Aorta (tissue), 5 donors: ENCODE measurements around the gene ABLIM2. TPM values are rescaled to one million over a fixed set of nuclear protein-coding genes. Genes with fewer than 3 reads are reported as not detected.

Experiments used
- ATAC-seq: fragments of 200-7000 bp; cut with Tn5 transposase; one replicate; pipeline ENCODE4 v1.9.1; 2022; ENCODE audit warnings: moderate library complexity; ENCODE audit not compliant: low FRiP score
- DNase-seq, 2 donors: peaks; one replicate each; pipeline ENCODE4 v3.0.0-alpha.2; 2020
- H3K27ac ChIP-seq, 2 donors: one replicate each; pipeline ENCODE4 v1.5.1; 2013; ENCODE audit warnings: low read length in 2 of 2, mild to moderate bottlenecking in 2 of 2, moderate library complexity in 2 of 2, control low read depth in 1 of 2, inconsistent platforms in 1 of 2, low read depth in 1 of 2
- H3K27me3 ChIP-seq, 2 donors: one replicate each; pipeline ENCODE4 v1.6.1; 2013; ENCODE audit warnings: control low read depth in 1 of 2, low read length in 1 of 2, mild to moderate bottlenecking in 1 of 2, moderate library complexity in 1 of 2; ENCODE audit not compliant: insufficient read depth in 2 of 2, control insufficient read depth in 1 of 2
- H3K36me3 ChIP-seq, 2 donors: one replicate each; pipeline ENCODE4 v1.6.1; 2013; ENCODE audit warnings: control low read depth in 1 of 2, low read length in 1 of 2, mild to moderate bottlenecking in 1 of 2; ENCODE audit not compliant: insufficient read depth in 2 of 2, control insufficient read depth in 1 of 2
- H3K4me1 ChIP-seq, 2 donors: one replicate each; pipeline ENCODE4 v1.6.1; 2013; ENCODE audit warnings: low read length in 2 of 2, control low read depth in 1 of 2, mild to moderate bottlenecking in 1 of 2, moderate library complexity in 1 of 2; ENCODE audit not compliant: insufficient read depth in 2 of 2, control insufficient read depth in 1 of 2
- H3K4me3 ChIP-seq, 2 donors: one replicate each; pipeline ENCODE4 v1.5.1; 2013; ENCODE audit warnings: low read length in 2 of 2, control low read depth in 1 of 2, mild to moderate bottlenecking in 1 of 2
- H3K9me3 ChIP-seq: one replicate; pipeline ENCODE4 v1.6.1; 2013; ENCODE audit warnings: mild to moderate bottlenecking, low read length; ENCODE audit not compliant: control insufficient read depth
- WGBS, 2 donors: extraction: QIAGEN DNeasy Blood & Tissue Kit; methylation state at CpG; one replicate each; pipeline ENCODE4 v1.1.7; 2013; 5-methylcytosine and 5-hydroxymethylcytosine counted together
- intact Hi-C, 2 donors: fragments of 100-400 bp; cut with DNase I; formaldehyde crosslinking; loops; one replicate each; pipeline versions ENCODE4 v1.14.2 to v1.15.0; 2022
- polyA plus RNA-seq, 2 donors: library from polyadenylated mRNA; stranded (reverse); fragments of 200-250 nt; gene quantifications; one replicate each; pipeline ENCODE4 v1.2.3, GENCODE V29; 2013
- total RNA-seq, 2 donors: library from RNA; stranded (reverse); fragmentation: NEBNext Ultra II Directional; extraction: Animal tissue kit (Norgen Biotek cat#: 25700); gene quantifications; one replicate each; pipeline ENCODE4 v1.2.1, GENCODE V29; 2021
- donor health status: healthy with polysubstance abuse.
- donor health status: Bipolar disorder and iron deficiency.
- donor health status: DM: no; HTN: no; CAD: no.
- donor health status: DM: no; HTN: no; CAD: no.
- donor health status: DM: yes; HTN: yes; CAD: no.

Gene ABLIM2
- total and polyA plus RNA-seq, 4 donors = 5.3 to 20.2 (median 11.1) TPM

DNA sequence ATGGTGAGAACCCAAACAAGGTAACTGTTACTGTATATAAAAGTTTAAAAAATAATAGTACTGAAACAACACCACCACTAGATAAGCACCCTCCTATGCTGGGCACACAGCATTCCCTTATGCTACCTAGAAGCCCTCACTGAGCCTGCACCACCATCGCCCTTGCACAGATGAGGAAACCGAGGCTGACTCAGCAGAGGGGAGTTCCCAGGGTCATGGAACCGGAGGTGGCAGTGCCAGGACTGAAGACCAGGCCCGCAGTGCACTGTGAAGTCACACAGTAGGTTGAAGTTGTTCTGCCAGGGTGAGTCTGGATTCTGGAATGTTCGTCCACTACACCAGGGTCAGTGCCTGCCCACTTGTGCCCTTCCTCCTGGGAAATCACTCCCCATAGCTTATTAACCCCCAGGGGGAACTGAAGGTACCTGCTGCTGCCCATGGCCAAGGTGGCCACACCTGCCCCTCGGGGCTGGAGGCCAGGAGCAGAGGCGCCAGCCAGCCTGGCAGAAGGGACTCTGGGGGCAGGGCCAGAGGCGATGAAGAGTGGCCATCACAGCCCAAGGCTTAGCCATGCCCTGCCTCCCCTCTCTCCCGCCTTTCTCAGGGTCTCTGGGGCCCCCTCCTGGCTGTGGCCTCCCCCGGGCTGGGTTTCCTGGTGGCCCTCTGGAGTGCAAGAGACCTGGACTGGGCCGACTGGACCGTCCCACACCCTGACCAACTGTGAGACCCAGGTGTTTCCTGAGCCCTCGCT lies 15.1 kb upstream of the ABLIM2 start:
- 80 to 86% methylated on average over 11 to 13 of the region's 13 CpGs for WGBS, 2 donors
- H3K4me3 ChIP-seq = no peak overlapping the region
- ATAC-seq (peak; percentile 12), DNase-seq (no peak)
- no peaks in the 10 kb centered on the region for H3K4me1 ChIP-seq
- H3K9me3 ChIP-seq = no peaks in the 10 kb centered on the region
- no peak overlapping the region for H3K27ac ChIP-seq
- intact Hi-C loops = no loop called here
- H3K36me3 ChIP-seq = no peaks in the 10 kb centered on the region
- H3K27me3 ChIP-seq = no peaks in the 10 kb centered on the region

DNA sequence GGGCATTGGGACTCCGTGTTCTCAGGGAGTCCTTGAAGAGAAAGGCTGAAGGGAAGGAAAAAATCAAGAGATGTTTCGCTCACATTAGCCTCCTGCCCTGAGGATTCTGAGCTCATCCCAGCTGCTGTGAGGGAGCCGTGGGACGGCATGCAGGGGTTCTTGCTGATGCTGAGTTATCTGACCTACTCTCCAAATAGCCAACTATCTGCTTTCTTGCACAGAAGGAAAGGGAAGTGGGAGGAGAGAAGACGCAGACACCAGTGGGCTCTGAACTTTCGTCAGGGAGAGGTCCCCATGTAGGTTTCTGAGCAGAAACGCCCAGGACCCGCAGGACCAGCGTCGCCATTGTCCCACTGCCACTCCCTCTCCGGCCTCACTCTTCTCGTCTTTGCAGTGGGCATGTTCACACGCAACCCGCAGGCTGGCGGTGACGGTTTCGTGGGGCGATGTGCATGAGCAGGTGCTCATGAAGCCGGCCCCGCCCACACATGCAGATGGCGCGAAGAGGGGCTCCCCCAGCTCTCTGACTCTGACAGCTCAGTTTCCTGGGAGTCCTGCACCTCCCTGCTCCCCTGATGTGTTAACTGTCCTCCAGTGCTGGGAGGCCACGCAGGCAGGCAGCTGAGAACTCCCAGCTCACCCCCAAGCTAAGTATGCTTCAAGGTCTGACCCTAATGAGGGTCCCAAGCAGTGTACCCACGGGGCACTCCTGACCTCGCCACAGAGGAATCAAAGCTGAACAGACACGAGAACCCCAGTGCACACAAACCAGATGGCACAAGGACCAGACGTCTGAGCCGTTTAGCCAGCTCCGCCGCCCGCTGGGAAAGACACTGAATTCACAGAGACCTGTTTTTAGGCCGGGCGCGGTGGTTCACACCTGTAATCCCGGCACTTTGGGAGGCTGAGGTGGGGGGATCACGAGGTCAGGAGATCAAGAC lies 13.6 kb upstream of the ABLIM2 start:
- Histone ChIP-seq H3K9me3 (no peaks in the 10 kb centered on the region), H3K4me3 (no peak overlapping the region), H3K27me3 (no peaks in the 10 kb centered on the region), H3K27ac (no peak overlapping the region), H3K36me3 (no peaks in the 10 kb centered on the region), H3K4me1 (no peaks in the 10 kb centered on the region)
- intact Hi-C loops = no loop called here
- WGBS, 2 donors = 80 to 83% methylated on average over 36 of the region's 36 CpGs
- DNase-seq (no peak), ATAC-seq (no peak)

DNA sequence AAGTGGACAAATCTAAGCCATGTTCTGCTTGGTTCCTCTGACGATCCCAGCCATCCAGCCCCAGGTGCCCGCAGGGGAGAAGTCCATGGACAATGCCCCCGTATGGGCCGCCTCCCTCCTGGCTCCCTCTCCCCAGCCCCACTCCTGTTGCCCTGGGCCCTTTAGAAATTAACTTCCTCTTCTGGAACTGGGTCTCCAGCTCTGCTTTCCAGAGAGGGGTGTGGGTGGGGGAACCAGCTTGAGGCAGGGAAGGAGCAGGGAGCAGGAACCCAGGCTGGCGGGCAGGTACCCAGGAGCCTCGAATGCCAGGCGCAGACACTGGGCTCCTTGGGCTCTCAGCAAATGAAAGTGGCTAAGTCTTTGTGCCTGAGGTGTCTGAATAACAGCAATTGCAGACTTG lies 12.7 kb upstream of the ABLIM2 start:
- H3K36me3 ChIP-seq = no peaks in the 10 kb centered on the region
- H3K27me3 ChIP-seq = no peaks in the 10 kb centered on the region
- DNase-seq = no peak
- intact Hi-C loops = no loop called here
- H3K4me3 ChIP-seq = no peak overlapping the region
- no peaks in the 10 kb centered on the region for H3K4me1 ChIP-seq
- 94 to 96% methylated on average over 7 of the region's 7 CpGs for WGBS, 2 donors
- H3K9me3 ChIP-seq = no peaks in the 10 kb centered on the region
- no peak for ATAC-seq
- H3K27ac ChIP-seq = no peak overlapping the region

DNA sequence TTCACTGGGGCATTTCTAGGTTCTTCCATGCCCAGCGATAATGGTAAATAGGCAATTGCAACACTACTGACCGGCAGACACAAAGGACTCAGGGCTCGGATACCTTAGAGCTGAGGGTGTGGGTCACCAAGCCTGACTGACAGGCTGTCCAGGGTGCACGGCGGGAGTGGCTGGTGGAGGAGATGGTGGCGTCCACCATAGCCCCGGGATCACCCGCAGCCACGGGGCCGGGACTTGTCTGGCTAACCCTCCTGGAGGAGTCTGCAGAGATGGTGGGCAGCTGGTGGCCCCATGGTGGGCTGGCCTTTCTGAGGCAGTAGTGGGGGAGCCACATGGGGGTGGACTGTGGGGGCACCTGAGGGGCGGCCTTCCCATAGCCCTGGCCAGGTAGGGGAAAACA lies 11.7 kb upstream of the ABLIM2 start:
- H3K9me3 ChIP-seq = no peaks in the 10 kb centered on the region
- no peaks in the 10 kb centered on the region for H3K27me3 ChIP-seq
- H3K4me3 ChIP-seq = no peak overlapping the region
- H3K4me1 ChIP-seq = no peaks in the 10 kb centered on the region
- 95 to 96% methylated on average over 11 of the region's 11 CpGs for WGBS, 2 donors
- H3K36me3 ChIP-seq = no peaks in the 10 kb centered on the region
- ATAC-seq (no peak), DNase-seq (peak in 1 of 2 donors; percentile 67)
- intact Hi-C loops = no loop called here
- no peak overlapping the region for H3K27ac ChIP-seq

DNA sequence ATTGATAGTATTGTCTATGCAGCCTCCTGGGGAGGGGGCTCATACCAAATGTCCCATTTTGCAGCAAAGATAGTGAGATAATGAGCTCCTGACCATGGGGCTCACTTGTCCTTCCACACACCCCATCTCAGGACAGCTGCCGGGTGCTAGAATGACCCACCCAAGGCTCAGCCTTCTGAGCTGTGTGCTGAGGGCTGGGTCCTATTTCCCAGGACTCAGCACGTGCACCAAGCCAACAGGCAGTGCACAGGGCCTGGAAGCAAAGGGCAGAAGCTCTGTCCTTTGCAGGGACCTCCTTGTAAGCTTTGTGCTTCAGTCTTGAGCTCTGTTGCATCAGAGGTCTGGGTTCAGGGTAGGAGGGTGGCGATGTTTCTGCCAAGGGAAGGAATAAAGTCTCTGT lies 11.2 kb upstream of the ABLIM2 start:
- no peaks in the 10 kb centered on the region for H3K36me3 ChIP-seq
- H3K27me3 ChIP-seq = no peaks in the 10 kb centered on the region
- DNase-seq = no peak
- no peak overlapping the region for H3K4me3 ChIP-seq
- no peak for ATAC-seq
- no peaks in the 10 kb centered on the region for H3K9me3 ChIP-seq
- H3K27ac ChIP-seq = no peak overlapping the region
- 88 to 90% methylated on average over 3 of the region's 3 CpGs for WGBS, 2 donors
- intact Hi-C loops = no loop called here
- H3K4me1 ChIP-seq = no peaks in the 10 kb centered on the region

DNA sequence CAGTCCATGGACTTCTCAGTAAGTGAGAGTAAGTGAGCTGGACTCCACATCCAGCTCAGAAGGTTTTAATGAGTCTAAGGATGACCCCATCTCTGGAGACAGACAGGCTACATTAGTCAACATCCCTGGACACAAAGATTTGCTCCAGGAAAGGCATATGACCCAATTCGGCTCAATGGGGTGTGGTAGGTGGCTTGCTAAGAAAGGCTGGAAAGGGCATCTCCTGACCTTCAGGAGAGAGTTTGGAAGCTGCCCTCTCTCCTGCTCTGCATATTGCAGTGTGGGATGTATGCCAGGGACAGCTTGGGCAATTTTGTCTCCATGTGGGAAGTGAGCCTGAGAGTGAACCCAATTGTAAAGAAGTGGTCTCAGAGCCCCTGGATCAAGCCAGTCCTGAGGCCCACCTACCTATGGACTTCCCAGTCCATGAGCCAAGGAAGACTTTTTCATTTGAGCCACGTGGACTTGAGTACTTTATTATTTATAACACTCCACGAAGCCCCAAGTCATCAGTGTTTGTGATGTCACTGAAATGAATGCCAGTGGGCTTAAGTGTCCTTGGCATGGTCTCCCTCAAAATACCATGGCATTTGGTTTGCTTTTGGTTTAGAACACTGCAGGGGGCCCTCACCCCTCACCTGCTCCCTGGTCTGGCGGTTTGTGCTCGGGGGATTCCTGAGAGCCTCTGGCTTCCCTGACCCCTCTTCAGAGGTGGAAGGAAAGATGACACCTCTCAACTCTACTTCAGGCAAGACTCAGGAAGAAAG lies 10.4 kb upstream of the ABLIM2 start:
- DNase-seq = no peak
- no peak for ATAC-seq
- intact Hi-C loops = no loop called here
- no peaks in the 10 kb centered on the region for H3K27me3 ChIP-seq
- 75 to 81% methylated on average over 5 of the region's 5 CpGs for WGBS, 2 donors
- H3K4me3 ChIP-seq = no peak overlapping the region
- H3K4me1 ChIP-seq = no peaks in the 10 kb centered on the region
- H3K27ac ChIP-seq = no peak overlapping the region
- H3K36me3 ChIP-seq = no peaks in the 10 kb centered on the region
- H3K9me3 ChIP-seq = no peaks in the 10 kb centered on the region

DNA sequence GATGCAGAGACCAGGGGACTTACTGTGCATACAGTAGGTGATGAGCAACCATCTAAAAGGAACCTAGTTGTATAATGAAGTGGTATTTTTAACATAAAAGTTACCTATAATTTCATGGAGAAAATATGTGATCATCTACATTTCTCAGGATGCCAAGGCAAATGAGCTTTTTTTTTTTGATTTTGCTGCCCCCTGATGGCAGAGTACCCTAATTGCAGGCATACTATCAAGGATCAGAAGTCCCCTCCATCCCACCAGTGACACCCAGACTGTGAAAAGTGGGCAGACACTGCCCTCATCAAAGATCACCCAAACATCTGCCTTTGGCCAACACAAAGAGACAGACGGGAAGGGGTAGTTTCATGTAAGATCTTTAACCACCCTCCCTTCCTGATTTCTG lies 9.6 kb upstream of the ABLIM2 start:
- Histone ChIP-seq H3K9me3 (no peaks in the 10 kb centered on the region), H3K27ac (no peak overlapping the region), H3K36me3 (no peaks in the 10 kb centered on the region), H3K27me3 (no peaks in the 10 kb centered on the region), H3K4me1 (no peaks in the 10 kb centered on the region), H3K4me3 (no peak overlapping the region)
- DNase-seq (no peak), ATAC-seq (no peak)
- 89 to 96% methylated on average over 1 of the region's 1 CpG for WGBS, 2 donors
- intact Hi-C loops = no loop called here

DNA sequence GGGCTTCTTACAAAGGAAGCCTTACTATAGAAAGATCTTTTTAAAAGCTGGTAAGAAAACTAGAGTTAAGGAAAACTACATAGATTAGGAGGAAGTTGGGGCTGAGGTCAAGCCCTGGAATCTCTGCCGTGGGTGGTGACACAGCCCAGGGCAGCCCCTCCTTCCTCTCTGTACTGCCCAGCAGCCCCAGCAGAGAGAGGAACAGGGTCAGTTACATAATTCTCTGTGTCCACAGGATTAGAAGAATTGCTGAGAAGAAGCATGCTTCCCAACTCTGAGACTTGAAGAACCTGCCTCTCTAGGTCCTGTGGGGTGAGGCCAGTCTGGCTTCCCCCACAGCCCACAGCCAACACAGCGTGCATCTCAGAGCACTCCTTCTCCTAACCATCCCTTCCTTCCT lies 9.2 kb upstream of the ABLIM2 start:
- intact Hi-C loops = no loop called here
- Histone ChIP-seq H3K9me3 (no peaks in the 10 kb centered on the region), H3K27me3 (no peaks in the 10 kb centered on the region), H3K4me3 (no peak overlapping the region), H3K27ac (no peak overlapping the region), H3K36me3 (no peaks in the 10 kb centered on the region), H3K4me1 (no peaks in the 10 kb centered on the region)
- ATAC-seq = no peak
- peak in 1 of 2 donors; percentile 79 for DNase-seq
- WGBS, 2 donors = 48 to 56% methylated on average over 2 of the region's 2 CpGs
